Thyroid gland (tissue), 4 donors: ENCODE data around the gene RNGTT.

Source experiments
- POLR2A ChIP-seq, 2 donors: fragments of 450-650 bp; IDR thresholded peaks; one replicate each; pipeline ENCODE4 v1.6.1; 2017; ENCODE audit warnings: antibody characterized with exemption in 2 of 2, mild to moderate bottlenecking in 2 of 2, moderate library complexity in 1 of 2
- TF ChIP-seq, protein P1 (sequence below), 6 experiments: fragments of 200-600 bp in 3 of 6; fragments of 450-650 bp in 3 of 6; sonication (generic) in 3 of 6; IDR thresholded peaks; one replicate each; pipeline ENCODE4 v1.5.1; 2016 to 2019; ENCODE audit warnings: antibody characterized with exemption in 6 of 6, mild to moderate bottlenecking in 2 of 6, inconsistent platforms in 1 of 6, moderate library complexity in 1 of 6

DNA sequence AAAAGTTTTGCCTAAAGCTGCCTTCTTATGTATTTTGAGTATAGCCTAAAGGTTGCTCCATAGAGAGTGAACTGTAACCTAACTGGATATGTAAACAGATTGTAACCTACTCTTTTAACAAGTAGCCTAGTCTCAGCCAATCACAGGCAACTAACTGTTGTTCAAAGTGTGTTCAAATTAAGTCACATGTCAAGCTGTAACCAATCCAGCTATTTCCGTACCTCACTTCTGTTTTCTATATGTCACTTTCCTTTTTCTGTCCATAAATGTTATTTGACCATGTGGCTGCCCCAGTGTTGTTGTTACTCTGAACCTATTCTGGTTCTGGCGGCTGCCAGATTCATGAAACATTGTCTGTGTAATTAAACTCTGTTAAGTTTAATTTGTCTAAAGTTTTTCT, 47.4 kb upstream of the RNGTT start:
- no peak for TF ChIP-seq POLR2A (IDR thresholded peaks at IDR 0.05)
- TF ChIP-seq, protein P1, sequence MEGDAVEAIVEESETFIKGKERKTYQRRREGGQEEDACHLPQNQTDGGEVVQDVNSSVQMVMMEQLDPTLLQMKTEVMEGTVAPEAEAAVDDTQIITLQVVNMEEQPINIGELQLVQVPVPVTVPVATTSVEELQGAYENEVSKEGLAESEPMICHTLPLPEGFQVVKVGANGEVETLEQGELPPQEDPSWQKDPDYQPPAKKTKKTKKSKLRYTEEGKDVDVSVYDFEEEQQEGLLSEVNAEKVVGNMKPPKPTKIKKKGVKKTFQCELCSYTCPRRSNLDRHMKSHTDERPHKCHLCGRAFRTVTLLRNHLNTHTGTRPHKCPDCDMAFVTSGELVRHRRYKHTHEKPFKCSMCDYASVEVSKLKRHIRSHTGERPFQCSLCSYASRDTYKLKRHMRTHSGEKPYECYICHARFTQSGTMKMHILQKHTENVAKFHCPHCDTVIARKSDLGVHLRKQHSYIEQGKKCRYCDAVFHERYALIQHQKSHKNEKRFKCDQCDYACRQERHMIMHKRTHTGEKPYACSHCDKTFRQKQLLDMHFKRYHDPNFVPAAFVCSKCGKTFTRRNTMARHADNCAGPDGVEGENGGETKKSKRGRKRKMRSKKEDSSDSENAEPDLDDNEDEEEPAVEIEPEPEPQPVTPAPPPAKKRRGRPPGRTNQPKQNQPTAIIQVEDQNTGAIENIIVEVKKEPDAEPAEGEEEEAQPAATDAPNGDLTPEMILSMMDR (IDR thresholded peaks at IDR 0.05) = no peak
